Chondrocyte (in vitro differentiated cells): ENCODE results near the gene TNFRSF4. TPM values are rescaled to one million over a fixed set of nuclear protein-coding genes. Genes with fewer than 3 reads are reported as not detected.

Experiments used
- DNase-seq: peaks from one replicate; pipeline ENCODE4 v3.0.0; 2021; ENCODE audit warnings: mixed read lengths, low spot score
- H3K27ac Mint-ChIP-seq: one replicate; pipeline ENCODE4 v1.8.0; 2021; ENCODE audit warnings: mild to moderate bottlenecking, moderate library complexity, mixed read lengths; ENCODE audit not compliant: unreplicated experiment
- H3K27me3 Mint-ChIP-seq: 2 replicates; pipeline ENCODE4 v1.8.0; 2021; ENCODE audit warnings: low read depth, mixed read lengths
- H3K36me3 Mint-ChIP-seq: 2 replicates; pipeline ENCODE4 v1.8.0; 2021; ENCODE audit warnings: low read depth, mixed read lengths
- H3K4me1 Mint-ChIP-seq: 2 replicates; pipeline ENCODE4 v1.8.0; 2021; ENCODE audit warnings: low read depth, mild to moderate bottlenecking, mixed read lengths
- H3K4me3 Mint-ChIP-seq: one replicate; pipeline ENCODE4 v1.8.0; 2021; ENCODE audit warnings: mild to moderate bottlenecking, moderate library complexity, mixed read lengths; ENCODE audit not compliant: unreplicated experiment
- H3K9me3 Mint-ChIP-seq: 2 replicates; pipeline ENCODE4 v1.8.0; 2021; ENCODE audit warnings: low read depth, mixed read lengths
- CTCF ChIP-seq: fragments of 200-600 bp; sonication (generic); IDR thresholded peaks from 2 replicates; pipeline ENCODE4 v1.5.0; 2021; ENCODE audit warnings: antibody characterized with exemption, mild to moderate bottlenecking, moderate library complexity
- total RNA-seq: library from RNA; stranded (reverse); gene quantifications from 3 replicates; pipeline ENCODE4 v1.2.1, GENCODE V29; 2021

The TNFRSF4 gene
- total RNA-seq, 1 donor from 2014 or later = not detected

GRCh38 chr1:1234180-1234808, 20.3 kb upstream of the TNFRSF4 start:
- H3K4me1 Mint-ChIP-seq = peaks cover 37% of the 10 kb centered on the region
- no peaks in the 10 kb centered on the region for H3K9me3 Mint-ChIP-seq
- TF ChIP-seq CTCF = no peak
- H3K36me3 Mint-ChIP-seq = peaks cover 7% of the 10 kb centered on the region
- no peak overlapping the region for H3K27ac Mint-ChIP-seq
- DNase-seq = no peak
- H3K4me3 Mint-ChIP-seq = peak overlapping the region; percentile 63
- H3K27me3 Mint-ChIP-seq = no peaks in the 10 kb centered on the region

GRCh38 chr1:1233567-1233892, 19.6 kb upstream of the TNFRSF4 start:
- H3K27ac Mint-ChIP-seq = no peak overlapping the region
- H3K4me3 Mint-ChIP-seq = peak overlapping the region; percentile 63
- no peaks in the 10 kb centered on the region for H3K9me3 Mint-ChIP-seq
- H3K36me3 Mint-ChIP-seq = peaks cover 7% of the 10 kb centered on the region
- no peaks in the 10 kb centered on the region for H3K27me3 Mint-ChIP-seq
- no peak for TF ChIP-seq CTCF
- peaks cover 37% of the 10 kb centered on the region for H3K4me1 Mint-ChIP-seq
- DNase-seq = no peak

- peaks cover 37% of the 10 kb centered on the region for H3K4me1 Mint-ChIP-seq
- H3K27me3 Mint-ChIP-seq = no peaks in the 10 kb centered on the region
- H3K9me3 Mint-ChIP-seq = no peaks in the 10 kb centered on the region
- DNase-seq = no peak
- peak overlapping the region; percentile 63 for H3K4me3 Mint-ChIP-seq
- H3K36me3 Mint-ChIP-seq = peaks cover 7% of the 10 kb centered on the region
- no peak overlapping the region for H3K27ac Mint-ChIP-seq
- TF ChIP-seq CTCF = no peak
Measured at GRCh38 chr1:1232796-1233566, 19.0 kb upstream of the TNFRSF4 start.

GRCh38 chr1:1232208-1232795, 18.3 kb upstream of the TNFRSF4 start, which contains the start of gene B3GALT6:
TSS of gene B3GALT6 (plus strand) at chr1:1232237. CDS start at chr1:1232279, 42 bp downstream.
- no peak for TF ChIP-seq CTCF
- H3K4me1 Mint-ChIP-seq = peaks cover 35% of the 10 kb centered on the region
- no peak for DNase-seq
- no peaks in the 10 kb centered on the region for H3K27me3 Mint-ChIP-seq
- H3K27ac Mint-ChIP-seq = peak within 1 kb of the TSS; percentile 86
- peaks cover 7% of the 10 kb centered on the region for H3K36me3 Mint-ChIP-seq
- no peaks in the 10 kb centered on the region for H3K9me3 Mint-ChIP-seq
- H3K4me3 Mint-ChIP-seq = peak within 1 kb of the TSS; percentile 91

GRCh38 chr1:1231400-1232207, 17.7 kb upstream of the TNFRSF4 start, which contains the start of gene SDF4:
TSS of gene SDF4 (minus strand) at chr1:1232001. CDS start at chr1:1228772, 3,229 bp downstream.
- Mint-ChIP-seq H3K27me3 (no peaks in the 10 kb centered on the region), H3K36me3 (peaks cover 7% of the 10 kb centered on the region), H3K9me3 (no peaks in the 10 kb centered on the region), H3K27ac (peak within 1 kb of the TSS; percentile 86), H3K4me3 (peak within 1 kb of the TSS; percentile 91), H3K4me1 (peaks cover 32% of the 10 kb centered on the region)
- DNase-seq = peak; percentile 99
- no peak for TF ChIP-seq CTCF
